BLaER1 (cell line): ENCODE data around the gene EIF4E3.

ENCODE experiments used
- H3K27ac ChIP-seq: shearing (Covaris generic); formaldehyde crosslinking; 2 replicates; pipeline ENCODE4 v1.8.1; 2022
- H3K27me3 ChIP-seq: shearing (Covaris generic); formaldehyde crosslinking; 2 replicates; pipeline ENCODE4 v1.8.1; 2022
- H3K36me3 ChIP-seq: shearing (Covaris generic); formaldehyde crosslinking; 2 replicates; pipeline ENCODE4 v1.8.1; 2022
- H3K4me1 ChIP-seq: shearing (Covaris generic); formaldehyde crosslinking; 2 replicates; pipeline ENCODE4 v1.8.1; 2022
- H3K4me2 ChIP-seq: shearing (Covaris generic); formaldehyde crosslinking; 2 replicates; pipeline ENCODE4 v1.8.1; 2022
- H3K4me3 ChIP-seq: shearing (Covaris generic); formaldehyde crosslinking; 2 replicates; pipeline ENCODE4 v1.8.1; 2022
- H3K9ac ChIP-seq: shearing (Covaris generic); formaldehyde crosslinking; 2 replicates; pipeline ENCODE4 v1.8.1; 2022
- H3K9me3 ChIP-seq: shearing (Covaris generic); formaldehyde crosslinking; 2 replicates; pipeline ENCODE4 v1.8.1; 2022
- H4K20me1 ChIP-seq: shearing (Covaris generic); formaldehyde crosslinking; 2 replicates; pipeline ENCODE4 v1.8.1; 2022
- Cebpa-rat ChIP-seq: shearing (Covaris generic); IDR thresholded peaks from 2 replicates; pipeline ENCODE4 v1.8.1; 2022

EIF4E3 gene

DNA sequence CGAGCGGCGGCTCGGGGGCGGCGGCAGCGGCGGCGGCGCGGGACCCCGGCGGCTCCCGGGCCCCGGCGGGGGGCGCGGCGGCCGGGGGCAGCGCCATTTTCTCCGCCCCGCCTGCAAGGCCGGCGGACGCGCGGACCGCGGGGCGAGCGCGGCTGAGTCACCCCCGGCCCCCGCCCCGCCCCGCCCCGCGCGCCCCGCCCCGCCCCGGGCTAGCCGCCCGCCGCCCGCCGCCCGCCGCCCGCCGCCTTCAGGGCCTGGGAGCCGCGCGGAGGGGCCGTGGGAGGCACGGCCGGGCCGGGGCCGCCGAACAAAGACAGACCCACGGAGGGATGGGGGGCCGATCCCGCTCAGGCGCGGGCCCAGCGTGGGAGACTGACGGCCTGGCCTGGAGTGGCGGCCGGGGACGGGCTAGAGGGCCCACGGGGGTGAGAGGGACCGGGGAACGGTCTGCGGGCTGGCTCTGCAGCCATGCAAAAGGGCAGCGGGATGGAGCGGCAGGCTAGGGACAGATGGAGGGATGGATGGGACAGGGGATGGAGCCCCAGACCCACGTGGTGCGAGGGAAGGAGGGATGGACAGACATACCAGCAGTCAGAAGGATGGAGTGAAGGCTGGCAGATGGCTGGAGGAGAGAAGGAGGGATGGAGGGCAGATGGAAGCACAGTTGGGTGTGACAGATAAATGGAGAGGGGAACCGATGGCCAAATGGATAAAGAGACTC, at the start of gene EIF4E3:
EIF4E3 (minus strand) TSS at position 132 of the 721 bp plus-strand sequence; CDS start at position 97, 35 bp downstream.
- H3K27ac ChIP-seq: no peak within 1 kb of the TSS
- no peaks in the 10 kb centered on the region for H3K36me3 ChIP-seq
- H4K20me1 ChIP-seq: peaks cover 13% of the 10 kb centered on the region
- H3K4me2 ChIP-seq: peak within 1 kb of the TSS; percentile 98
- no peaks in the 10 kb centered on the region for H3K9me3 ChIP-seq
- H3K4me1 ChIP-seq: peaks cover 34% of the 10 kb centered on the region
- H3K4me3 ChIP-seq: peak within 1 kb of the TSS; percentile 84
- H3K27me3 ChIP-seq: peaks cover 51% of the 10 kb centered on the region
- TF ChIP-seq Cebpa-rat: no peak
- peak within 1 kb of the TSS; percentile 58; the same call in 1 of the 2 replicates for H3K9ac ChIP-seq

DNA sequence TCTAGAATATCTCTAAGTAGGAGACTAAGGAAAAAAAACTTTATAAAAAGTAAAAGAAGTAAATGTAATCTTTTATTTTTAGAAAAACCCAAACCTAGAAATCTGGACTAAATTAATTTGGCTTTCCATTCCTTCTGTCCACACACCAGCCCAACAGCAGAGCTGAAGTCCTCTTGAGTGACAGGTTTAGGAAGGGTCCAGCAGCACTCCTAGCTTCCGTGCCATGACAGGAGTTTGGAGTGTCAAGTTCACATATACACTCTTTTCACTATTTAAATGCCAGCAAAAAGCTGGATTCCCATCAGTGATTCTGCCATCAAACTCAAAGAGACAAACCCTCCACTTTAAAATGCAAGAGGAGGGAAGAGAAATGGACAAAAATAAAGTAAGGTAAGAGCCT, 46.7 kb upstream of the EIF4E3 start:
- no peaks in the 10 kb centered on the region for H4K20me1 ChIP-seq
- no peak for TF ChIP-seq Cebpa-rat
- H3K36me3 ChIP-seq: no peaks in the 10 kb centered on the region
- no peaks in the 10 kb centered on the region for H3K9me3 ChIP-seq
- H3K4me2 ChIP-seq: no peak overlapping the region
- H3K4me3 ChIP-seq: no peak overlapping the region
- peaks cover 9% of the 10 kb centered on the region for H3K4me1 ChIP-seq
- H3K27ac ChIP-seq: no peak overlapping the region
- no peaks in the 10 kb centered on the region for H3K27me3 ChIP-seq
- no peak overlapping the region for H3K9ac ChIP-seq

DNA sequence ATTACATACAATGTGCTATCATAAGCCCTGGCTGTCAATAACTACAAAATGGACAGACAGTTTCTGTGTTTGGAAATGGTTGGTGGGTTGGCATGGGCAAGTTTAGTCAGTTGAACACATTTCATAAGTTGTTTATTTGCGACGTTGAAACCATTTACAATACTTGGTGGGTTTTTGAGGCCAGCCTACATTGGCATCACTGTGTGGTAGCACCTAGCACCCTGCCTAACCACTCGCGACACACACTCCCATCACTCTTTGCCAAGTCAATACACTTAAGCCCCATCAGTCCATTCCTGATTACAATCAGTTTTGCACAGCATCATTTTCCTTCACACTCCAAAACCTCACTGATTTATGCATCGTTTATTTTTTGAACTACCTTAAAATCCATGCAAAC, 45.9 kb upstream of the EIF4E3 start:
- no peaks in the 10 kb centered on the region for H4K20me1 ChIP-seq
- H3K9ac ChIP-seq: no peak overlapping the region
- H3K27ac ChIP-seq: no peak overlapping the region
- no peaks in the 10 kb centered on the region for H3K9me3 ChIP-seq
- H3K27me3 ChIP-seq: no peaks in the 10 kb centered on the region
- H3K4me2 ChIP-seq: no peak overlapping the region
- no peak overlapping the region for H3K4me3 ChIP-seq
- peaks cover 9% of the 10 kb centered on the region for H3K4me1 ChIP-seq
- no peak for TF ChIP-seq Cebpa-rat
- H3K36me3 ChIP-seq: no peaks in the 10 kb centered on the region

GRCh38 chr3:71763426-71763825, 38.2 kb upstream of the EIF4E3 start:
- Histone ChIP-seq H3K9me3 (no peaks in the 10 kb centered on the region), H3K4me3 (no peak overlapping the region), H3K4me2 (no peak overlapping the region), H4K20me1 (no peaks in the 10 kb centered on the region), H3K36me3 (no peaks in the 10 kb centered on the region), H3K27ac (no peak overlapping the region), H3K4me1 (no peaks in the 10 kb centered on the region), H3K9ac (no peak overlapping the region), H3K27me3 (no peaks in the 10 kb centered on the region)
- TF ChIP-seq Cebpa-rat: no peak

GRCh38 chr3:71760140-71760539, 34.9 kb upstream of the EIF4E3 start:
- peaks cover 18% of the 10 kb centered on the region for H3K27me3 ChIP-seq
- TF ChIP-seq Cebpa-rat: no peak
- H3K9ac ChIP-seq: no peak overlapping the region
- no peaks in the 10 kb centered on the region for H3K4me1 ChIP-seq
- no peak overlapping the region for H3K4me3 ChIP-seq
- H3K36me3 ChIP-seq: no peaks in the 10 kb centered on the region
- H3K9me3 ChIP-seq: peaks cover 4% of the 10 kb centered on the region
- H3K4me2 ChIP-seq: no peak overlapping the region
- no peaks in the 10 kb centered on the region for H4K20me1 ChIP-seq
- no peak overlapping the region for H3K27ac ChIP-seq

- Histone ChIP-seq H3K4me3 (no peak overlapping the region), H3K27ac (no peak overlapping the region), H3K9me3 (peaks cover 11% of the 10 kb centered on the region), H3K4me2 (no peak overlapping the region), H3K36me3 (no peaks in the 10 kb centered on the region), H4K20me1 (no peaks in the 10 kb centered on the region), H3K27me3 (peaks cover 25% of the 10 kb centered on the region), H3K9ac (no peak overlapping the region), H3K4me1 (no peaks in the 10 kb centered on the region)
- TF ChIP-seq Cebpa-rat: no peak
These were observed 34.2 kb upstream of the EIF4E3 start for GRCh38 chr3:71759401-71759800.

DNA sequence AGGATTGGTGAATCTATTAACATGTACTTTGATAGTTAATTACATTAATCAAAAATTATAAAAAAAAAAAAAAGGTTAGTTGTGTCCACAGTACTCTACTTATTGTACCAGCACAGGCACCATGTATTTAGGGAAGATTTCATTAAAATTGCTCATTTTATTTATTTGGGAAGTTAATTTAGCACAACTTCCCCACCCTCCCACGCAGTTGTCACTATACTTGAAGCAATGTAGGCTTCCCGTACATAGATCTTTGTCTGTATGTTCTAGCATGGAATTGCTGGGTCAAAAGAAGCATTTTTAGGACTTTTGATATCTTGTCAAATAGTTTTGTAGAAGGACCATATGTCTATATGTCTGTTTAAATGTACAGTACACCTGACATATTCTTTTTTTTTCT, 32.9 kb upstream of the EIF4E3 start:
- TF ChIP-seq Cebpa-rat: no peak
- H3K36me3 ChIP-seq: no peaks in the 10 kb centered on the region
- H4K20me1 ChIP-seq: no peaks in the 10 kb centered on the region
- no peak overlapping the region for H3K27ac ChIP-seq
- H3K4me2 ChIP-seq: no peak overlapping the region
- H3K4me3 ChIP-seq: no peak overlapping the region
- H3K27me3 ChIP-seq: peaks cover 38% of the 10 kb centered on the region
- peaks cover 24% of the 10 kb centered on the region for H3K9me3 ChIP-seq
- H3K4me1 ChIP-seq: peaks cover 7% of the 10 kb centered on the region; the same call in 1 of the 2 replicates
- H3K9ac ChIP-seq: no peak overlapping the region

DNA sequence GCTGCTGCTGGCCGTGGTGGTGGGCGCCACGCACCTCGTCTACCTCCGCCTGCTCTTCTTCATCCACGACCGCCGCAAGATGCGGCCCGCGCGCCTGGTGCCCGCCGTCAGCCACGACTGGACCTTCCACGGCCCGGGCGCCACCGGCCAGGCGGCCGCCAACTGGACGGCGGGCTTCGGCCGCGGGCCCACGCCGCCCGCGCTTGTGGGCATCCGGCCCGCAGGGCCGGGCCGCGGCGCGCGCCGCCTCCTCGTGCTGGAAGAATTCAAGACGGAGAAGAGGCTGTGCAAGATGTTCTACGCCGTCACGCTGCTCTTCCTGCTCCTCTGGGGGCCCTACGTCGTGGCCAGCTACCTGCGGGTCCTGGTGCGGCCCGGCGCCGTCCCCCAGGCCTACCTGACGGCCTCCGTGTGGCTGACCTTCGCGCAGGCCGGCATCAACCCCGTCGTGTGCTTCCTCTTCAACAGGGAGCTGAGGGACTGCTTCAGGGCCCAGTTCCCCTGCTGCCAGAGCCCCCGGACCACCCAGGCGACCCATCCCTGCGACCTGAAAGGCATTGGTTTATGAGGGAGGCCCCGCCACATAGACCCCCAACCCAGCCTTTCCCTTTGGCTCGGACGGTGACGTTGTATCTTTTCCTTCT, 29.5 kb upstream of the EIF4E3 start:
- peak overlapping the region; percentile 62 for H3K4me3 ChIP-seq
- no peaks in the 10 kb centered on the region for H3K36me3 ChIP-seq
- H3K27ac ChIP-seq: no peak overlapping the region
- no peak for TF ChIP-seq Cebpa-rat
- H3K4me2 ChIP-seq: no peak overlapping the region; the same call in 1 of the 2 replicates
- H3K4me1 ChIP-seq: peaks cover 7% of the 10 kb centered on the region; the same call in 1 of the 2 replicates
- peaks cover 31% of the 10 kb centered on the region for H3K9me3 ChIP-seq
- H4K20me1 ChIP-seq: no peaks in the 10 kb centered on the region
- H3K9ac ChIP-seq: no peak overlapping the region
- H3K27me3 ChIP-seq: peaks cover 61% of the 10 kb centered on the region

DNA sequence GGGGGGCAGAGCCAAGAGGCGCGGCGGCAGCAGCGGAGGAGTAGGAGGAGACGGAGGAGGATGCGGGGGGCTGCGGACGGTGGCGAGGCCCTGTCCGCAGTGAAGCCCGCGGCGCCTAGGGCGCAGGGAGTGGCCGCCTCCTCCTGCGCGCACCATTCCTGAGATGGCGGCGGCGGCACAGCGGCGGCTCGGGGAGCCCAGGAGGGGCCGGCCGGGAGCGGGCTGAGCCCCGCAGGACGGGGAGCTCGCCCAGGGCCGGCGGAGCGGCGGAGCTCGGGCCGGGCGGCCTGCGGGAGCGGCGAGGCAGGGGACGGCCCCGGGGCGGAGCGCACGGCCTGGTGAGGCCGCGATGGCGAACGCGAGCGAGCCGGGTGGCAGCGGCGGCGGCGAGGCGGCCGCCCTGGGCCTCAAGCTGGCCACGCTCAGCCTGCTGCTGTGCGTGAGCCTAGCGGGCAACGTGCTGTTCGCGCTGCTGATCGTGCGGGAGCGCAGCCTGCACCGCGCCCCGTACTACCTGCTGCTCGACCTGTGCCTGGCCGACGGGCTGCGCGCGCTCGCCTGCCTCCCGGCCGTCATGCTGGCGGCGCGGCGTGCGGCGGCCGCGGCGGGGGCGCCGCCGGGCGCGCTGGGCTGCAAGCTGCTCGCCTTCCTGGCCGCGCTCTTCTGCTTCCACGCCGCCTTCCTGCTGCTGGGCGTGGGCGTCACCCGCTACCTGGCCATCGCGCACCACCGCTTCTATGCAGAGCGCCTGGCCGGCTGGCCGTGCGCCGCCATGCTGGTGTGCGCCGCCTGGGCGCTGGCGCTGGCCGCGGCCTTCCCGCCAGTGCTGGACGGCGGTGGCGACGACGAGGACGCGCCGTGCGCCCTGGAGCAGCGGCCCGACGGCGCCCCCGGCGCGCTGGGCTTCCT, 28.8 kb upstream of the EIF4E3 start, which contains the start of gene GPR27:
GPR27 (plus strand) TSS at position 155 of the 909 bp plus-strand sequence; CDS start at position 350, 195 bp downstream.
- Histone ChIP-seq H3K27ac (no peak within 1 kb of the TSS), H3K9ac (no peak within 1 kb of the TSS), H3K9me3 (peaks cover 31% of the 10 kb centered on the region), H3K4me3 (peak within 1 kb of the TSS; percentile 62), H3K27me3 (peaks cover 61% of the 10 kb centered on the region), H4K20me1 (no peaks in the 10 kb centered on the region), H3K36me3 (no peaks in the 10 kb centered on the region), H3K4me2 (peak within 1 kb of the TSS; percentile 62), H3K4me1 (peaks cover 7% of the 10 kb centered on the region; the same call in 1 of the 2 replicates)
- TF ChIP-seq Cebpa-rat: no peak
